OCI-LY1 (cell line): ENCODE measurements around the gene IVD.

Source experiments
- H2AFZ ChIP-seq: fragments of 200-600 bp; sonication (generic), shearing (Covaris generic); 2 replicates; pipeline ENCODE4 v1.6.0; 2014; ENCODE audit warnings: antibody characterized with exemption, mild to moderate bottlenecking, low read length
- H3F3A ChIP-seq: fragments of 200-600 bp; sonication (generic), shearing (Covaris generic); 2 replicates; pipeline ENCODE4 v1.6.0; 2014; ENCODE audit warnings: mild to moderate bottlenecking, antibody characterized with exemption, low read length, moderate library complexity; ENCODE audit not compliant: insufficient read depth
- H3K27ac ChIP-seq: fragments of 200-600 bp; sonication (generic); 2 replicates; pipeline ENCODE4 v1.5.1; 2014; ENCODE audit warnings: low read length, mixed run types, mild to moderate bottlenecking, low read depth; ENCODE audit not compliant: poor library complexity, severe bottlenecking
- H3K27me3 ChIP-seq: fragments of 200-600 bp; sonication (generic); 2 replicates; pipeline ENCODE4 v1.6.0; 2014; ENCODE audit warnings: antibody characterized with exemption, mild to moderate bottlenecking, low read length, moderate library complexity; ENCODE audit not compliant: insufficient read depth
- H3K36me3 ChIP-seq: fragments of 200-600 bp; sonication (generic); 2 replicates; pipeline ENCODE4 v1.6.1; 2014; ENCODE audit warnings: mild to moderate bottlenecking, antibody characterized with exemption, low read length, moderate library complexity, mixed read lengths; ENCODE audit not compliant: insufficient read depth
- H3K4me1 ChIP-seq: fragments of 200-600 bp; sonication (generic); 2 replicates; pipeline ENCODE4 v1.5.1; 2014; ENCODE audit warnings: mild to moderate bottlenecking, low read length, moderate library complexity; ENCODE audit not compliant: insufficient read depth, severe bottlenecking
- H3K4me2 ChIP-seq: fragments of 200-600 bp; sonication (generic), shearing (Covaris generic); 2 replicates; pipeline ENCODE4 v1.6.1; 2014; ENCODE audit warnings: low read length
- H3K4me3 ChIP-seq: fragments of 200-600 bp; sonication (generic); 2 replicates; pipeline ENCODE4 v1.5.1; 2014; ENCODE audit warnings: low read length, low read depth, mild to moderate bottlenecking, mixed read lengths; ENCODE audit not compliant: poor library complexity, severe bottlenecking
- H3K79me2 ChIP-seq: fragments of 200-600 bp; shearing (Covaris generic); 2 replicates; pipeline ENCODE4 v1.6.1; 2016; ENCODE audit warnings: mixed run types, low read length, mixed read lengths; ENCODE audit not compliant: insufficient read depth
- H3K9ac ChIP-seq: fragments of 200-600 bp; sonication (generic), shearing (Covaris generic); 2 replicates; pipeline ENCODE4 v1.6.1; 2014; ENCODE audit warnings: mild to moderate bottlenecking, low read length, mixed read lengths
- H3K9me2 ChIP-seq: fragments of 200-600 bp; sonication (generic), shearing (Covaris generic); 2 replicates; pipeline ENCODE4 v1.6.1; 2014; ENCODE audit warnings: low read depth, mild to moderate bottlenecking, low read length, mixed read lengths
- H3K9me3 ChIP-seq: fragments of 200-600 bp; shearing (Covaris generic); 2 replicates; pipeline ENCODE4 v1.6.1; 2014; ENCODE audit warnings: low read length, mixed read lengths
- H4K20me1 ChIP-seq: fragments of 200-600 bp; sonication (generic), shearing (Covaris generic); 2 replicates; pipeline ENCODE4 v1.6.0; 2016; ENCODE audit warnings: mild to moderate bottlenecking, low read length; ENCODE audit not compliant: insufficient read depth
- EZH2 ChIP-seq: fragments of 200-600 bp; sonication (generic), shearing (Covaris generic); IDR thresholded peaks from 2 replicates; pipeline ENCODE4 v1.8.0; 2017; ENCODE audit warnings: borderline replicate concordance, mixed run types, mild to moderate bottlenecking, antibody characterized with exemption, low read length, moderate library complexity, mixed read lengths
- TF ChIP-seq, protein P1 (sequence below): fragments of 200-600 bp; sonication (generic), shearing (Covaris generic); IDR thresholded peaks from 2 replicates; pipeline ENCODE4 v1.5.1; 2017; ENCODE audit warnings: mild to moderate bottlenecking, antibody characterized with exemption, low read length, moderate library complexity, mixed read lengths

The IVD gene

DNA sequence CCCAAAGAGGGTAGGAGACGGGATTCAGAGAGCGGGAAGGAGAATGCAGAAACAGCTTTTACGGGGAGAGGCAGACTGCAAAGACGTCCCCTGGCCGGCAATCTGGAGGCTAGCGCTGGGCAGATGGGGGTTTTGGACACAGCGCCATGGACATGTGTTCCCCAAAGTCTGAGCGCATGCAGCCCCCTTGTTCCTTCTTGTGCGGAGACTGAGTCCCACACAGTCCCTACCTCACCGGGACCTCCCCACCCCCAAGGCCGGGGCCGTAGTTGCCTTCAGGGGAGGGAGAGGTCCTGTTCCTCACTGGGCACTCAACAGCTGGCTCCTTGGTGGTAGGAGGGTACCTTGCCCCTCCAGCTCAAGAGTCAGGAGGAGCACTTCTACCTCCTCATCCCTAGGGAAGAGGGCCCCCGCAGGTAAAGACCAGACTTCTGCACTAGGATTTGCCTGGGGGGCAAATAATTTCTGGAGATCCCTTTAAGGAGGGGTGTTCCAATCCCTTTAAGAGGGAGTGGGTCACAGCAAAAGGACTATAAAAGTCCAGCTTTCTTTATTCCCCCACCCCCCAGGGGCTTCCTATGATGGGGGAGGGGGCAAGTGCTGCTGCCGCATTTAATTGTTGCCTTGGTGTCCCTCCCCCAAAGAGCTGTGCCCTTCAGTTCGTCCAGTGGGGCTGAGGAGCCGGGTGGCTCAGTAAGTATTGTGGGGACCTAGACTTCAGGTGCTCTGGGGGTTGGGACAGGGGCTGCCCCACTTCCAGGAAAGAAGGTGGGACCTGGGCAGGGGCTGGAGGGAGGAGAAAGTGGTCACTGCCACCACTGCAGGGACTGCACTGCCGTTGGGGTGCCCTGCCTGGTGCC lies 31.5 kb downstream of the IVD start:
- H3K4me1 ChIP-seq: peaks cover 15% of the 10 kb centered on the region
- TF ChIP-seq, protein P1, sequence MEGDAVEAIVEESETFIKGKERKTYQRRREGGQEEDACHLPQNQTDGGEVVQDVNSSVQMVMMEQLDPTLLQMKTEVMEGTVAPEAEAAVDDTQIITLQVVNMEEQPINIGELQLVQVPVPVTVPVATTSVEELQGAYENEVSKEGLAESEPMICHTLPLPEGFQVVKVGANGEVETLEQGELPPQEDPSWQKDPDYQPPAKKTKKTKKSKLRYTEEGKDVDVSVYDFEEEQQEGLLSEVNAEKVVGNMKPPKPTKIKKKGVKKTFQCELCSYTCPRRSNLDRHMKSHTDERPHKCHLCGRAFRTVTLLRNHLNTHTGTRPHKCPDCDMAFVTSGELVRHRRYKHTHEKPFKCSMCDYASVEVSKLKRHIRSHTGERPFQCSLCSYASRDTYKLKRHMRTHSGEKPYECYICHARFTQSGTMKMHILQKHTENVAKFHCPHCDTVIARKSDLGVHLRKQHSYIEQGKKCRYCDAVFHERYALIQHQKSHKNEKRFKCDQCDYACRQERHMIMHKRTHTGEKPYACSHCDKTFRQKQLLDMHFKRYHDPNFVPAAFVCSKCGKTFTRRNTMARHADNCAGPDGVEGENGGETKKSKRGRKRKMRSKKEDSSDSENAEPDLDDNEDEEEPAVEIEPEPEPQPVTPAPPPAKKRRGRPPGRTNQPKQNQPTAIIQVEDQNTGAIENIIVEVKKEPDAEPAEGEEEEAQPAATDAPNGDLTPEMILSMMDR: no peak
- no peak for TF ChIP-seq EZH2
- no peaks in the 10 kb centered on the region for H4K20me1 ChIP-seq
- peaks cover 12% of the 10 kb centered on the region; the same call in 1 of the 2 replicates for H3K27me3 ChIP-seq
- no peak overlapping the region for H3K4me2 ChIP-seq
- no peak overlapping the region for H3K4me3 ChIP-seq
- no peaks in the 10 kb centered on the region for H3F3A ChIP-seq
- no peak overlapping the region for H3K27ac ChIP-seq
- H3K9ac ChIP-seq: no peak overlapping the region
- H3K9me3 ChIP-seq: no peaks in the 10 kb centered on the region
- H3K9me2 ChIP-seq: no peaks in the 10 kb centered on the region
- no peak overlapping the region for H2AFZ ChIP-seq
- no peaks in the 10 kb centered on the region for H3K36me3 ChIP-seq
- H3K79me2 ChIP-seq: no peaks in the 10 kb centered on the region

DNA sequence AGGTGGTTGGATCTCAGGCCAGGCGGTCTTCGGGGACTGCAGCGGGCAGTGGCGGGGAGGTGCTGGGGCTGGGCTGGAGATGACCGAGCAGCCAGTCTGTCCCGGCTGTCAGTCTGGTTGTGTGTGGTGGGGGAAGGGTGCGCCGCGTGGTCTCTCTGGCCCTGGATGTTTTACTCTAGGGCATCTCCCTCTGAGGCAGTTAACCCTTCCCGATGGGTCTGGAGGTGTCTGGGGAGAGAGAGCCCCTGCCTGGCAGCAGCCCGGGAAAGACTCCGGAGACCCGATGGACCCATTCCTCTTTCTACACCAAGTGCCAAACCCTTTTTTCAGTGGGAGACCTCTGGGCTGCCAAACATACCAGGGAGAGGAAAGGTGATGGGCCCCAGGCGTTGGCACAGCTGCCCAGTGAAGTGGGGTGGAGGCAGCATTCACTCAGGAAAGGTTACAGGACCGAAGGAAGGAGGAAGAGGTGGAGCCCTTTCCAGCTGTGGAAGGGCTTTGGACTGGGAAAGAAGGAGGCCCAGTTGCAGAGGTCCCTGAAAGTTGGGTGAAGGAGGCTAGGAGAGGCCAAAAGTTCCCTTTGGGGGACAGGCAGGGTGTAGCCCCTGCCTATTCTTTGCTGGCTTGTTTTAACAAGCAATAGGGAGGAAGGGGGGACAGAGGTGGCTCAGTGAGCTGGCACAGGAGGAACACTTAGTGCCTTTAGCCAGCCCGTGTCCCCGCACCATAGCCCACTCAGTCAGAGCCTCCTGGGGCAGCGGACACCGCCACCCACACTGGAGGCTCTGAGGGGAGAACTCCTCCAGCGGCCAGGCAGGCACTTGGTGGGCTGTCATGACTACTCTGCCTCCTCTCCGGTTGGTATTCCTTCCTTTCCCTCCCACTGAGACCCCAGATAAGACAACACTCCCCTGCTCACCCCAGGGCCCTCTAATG lies 32.4 kb downstream of the IVD start:
- Histone ChIP-seq H3K4me1 (peaks cover 22% of the 10 kb centered on the region), H3K4me3 (no peak overlapping the region)

DNA sequence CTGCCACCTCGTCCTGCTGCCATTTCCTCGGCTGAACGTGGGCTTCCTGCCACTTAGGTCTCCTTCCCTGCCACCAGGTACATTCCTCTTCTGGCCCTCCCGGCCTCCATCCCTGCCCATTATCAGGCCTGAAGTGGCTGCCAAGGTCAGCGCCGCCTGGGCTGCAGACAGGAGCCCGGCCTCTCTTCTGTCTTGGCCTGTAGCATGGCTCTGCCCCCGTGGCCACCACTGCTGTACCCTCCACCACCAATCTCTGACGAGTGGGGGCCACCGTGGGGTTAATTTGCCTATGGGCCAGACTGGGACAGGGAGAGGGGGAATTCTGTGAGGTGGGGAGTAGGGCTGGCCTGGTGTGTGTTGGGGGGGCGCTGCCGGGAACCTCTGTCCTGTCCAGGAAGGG lies 33.1 kb downstream of the IVD start:
- Histone ChIP-seq H3K27me3 (peaks cover 16% of the 10 kb centered on the region), H3K36me3 (no peaks in the 10 kb centered on the region; the same call in 1 of the 2 replicates), H3K9ac (no peak overlapping the region), H4K20me1 (peaks cover 4% of the 10 kb centered on the region; the same call in 1 of the 2 replicates), H3K4me1 (peaks cover 22% of the 10 kb centered on the region), H3K9me3 (no peaks in the 10 kb centered on the region), H3K9me2 (no peaks in the 10 kb centered on the region), H3K4me2 (no peak overlapping the region), H3K79me2 (no peaks in the 10 kb centered on the region), H3K4me3 (no peak overlapping the region), H3K27ac (no peak overlapping the region), H3F3A (no peaks in the 10 kb centered on the region), H2AFZ (no peak overlapping the region)
- TF ChIP-seq EZH2: no peak
- TF ChIP-seq, protein P1: no peak

More for the DNA sequence above, 32.4 kb downstream of the IVD start:
- Histone ChIP-seq H3K27ac (no peak overlapping the region), H3K36me3 (no peaks in the 10 kb centered on the region), H3K9me3 (no peaks in the 10 kb centered on the region), H3K27me3 (peaks cover 16% of the 10 kb centered on the region; the same call in 1 of the 2 replicates), H2AFZ (no peak overlapping the region), H3K4me2 (no peak overlapping the region), H4K20me1 (0 out of 2 replicates have a peak, but pooled peaks cover 3% of the 10 kb centered on the region), H3K9me2 (no peaks in the 10 kb centered on the region), H3K79me2 (no peaks in the 10 kb centered on the region), H3K9ac (no peak overlapping the region), H3F3A (no peaks in the 10 kb centered on the region)
- TF ChIP-seq, protein P1: no peak
- TF ChIP-seq EZH2: no peak
